Neural progenitor cell (in vitro differentiated cells): ENCODE results near the gene CAMKMT. TPM values are rescaled to one million over a fixed set of nuclear protein-coding genes. Genes with fewer than 3 reads are reported as not detected.
A peak's percentile ranks its signal among the peaks of the same experiment; 100 is the strongest.

Experiments
- DNase-seq: peaks from one replicate; pipeline ENCODE4 v3.0.0-alpha.2; 2016; ENCODE audit warnings: low spot score
- H2AFZ ChIP-seq: fragments of 200-600 bp; sonication (generic); replicated peaks from 2 replicates; pipeline ENCODE4 v1.6.1; 2016; ENCODE audit warnings: antibody characterized with exemption
- H3F3A ChIP-seq: fragments of 200-600 bp; sonication (generic); 2 replicates; pipeline ENCODE4 v1.6.1; 2016; ENCODE audit warnings: antibody characterized with exemption, low read depth
- H3K27ac ChIP-seq: fragments of 200-600 bp; sonication (generic); 2 replicates; pipeline ENCODE4 v1.5.1; 2016; ENCODE audit warnings: mild to moderate bottlenecking
- H3K27me3 ChIP-seq: fragments of 200-600 bp; sonication (generic); 2 replicates; pipeline ENCODE4 v1.6.1; 2016; ENCODE audit warnings: mild to moderate bottlenecking, moderate library complexity
- H3K36me3 ChIP-seq: fragments of 200-600 bp; sonication (generic); 2 replicates; pipeline ENCODE4 v1.5.1; 2016
- H3K4me1 ChIP-seq: fragments of 200-600 bp; sonication (generic); 2 replicates; pipeline ENCODE4 v1.6.1; 2016; ENCODE audit warnings: mixed run types
- H3K4me2 ChIP-seq: fragments of 200-600 bp; sonication (generic); 2 replicates; pipeline ENCODE4 v1.6.1; 2016
- H3K4me3 ChIP-seq: fragments of 200-600 bp; sonication (generic); 2 replicates; pipeline ENCODE4 v1.5.1; 2016
- H3K79me2 ChIP-seq: fragments of 200-600 bp; sonication (generic); 2 replicates; pipeline ENCODE4 v1.6.1; 2016; ENCODE audit warnings: low read depth
- H3K9ac ChIP-seq: fragments of 200-600 bp; sonication (generic); 2 replicates; pipeline ENCODE4 v1.6.1; 2016
- H3K9me3 ChIP-seq: fragments of 200-600 bp; sonication (generic); 2 replicates; pipeline ENCODE4 v1.5.1; 2016; ENCODE audit warnings: low read depth
- H4K20me1 ChIP-seq: fragments of 200-600 bp; sonication (generic); 2 replicates; pipeline ENCODE4 v1.6.1; 2016; ENCODE audit warnings: low read depth
- H3K27ac Mint-ChIP-seq: 3 replicates; pipeline ENCODE4 v1.8.0; 2021; ENCODE audit warnings: mixed read lengths
- H3K27me3 Mint-ChIP-seq: 2 replicates; pipeline ENCODE4 v1.8.0; 2022; ENCODE audit warnings: low read depth, mild to moderate bottlenecking, inconsistent platforms, moderate library complexity, mixed read lengths; ENCODE audit not compliant: insufficient read depth
- H3K36me3 Mint-ChIP-seq: 3 replicates; pipeline ENCODE4 v1.8.0; 2021; ENCODE audit warnings: mixed read lengths
- H3K4me1 Mint-ChIP-seq: 3 replicates; pipeline ENCODE4 v1.8.0; 2021; ENCODE audit warnings: mixed read lengths
- H3K4me3 Mint-ChIP-seq: 3 replicates; pipeline ENCODE4 v1.8.0; 2021; ENCODE audit warnings: mild to moderate bottlenecking, moderate library complexity, mixed read lengths
- H3K9me3 Mint-ChIP-seq: 3 replicates; pipeline ENCODE4 v1.8.0; 2020; ENCODE audit warnings: mixed read lengths
- EZH2 ChIP-seq: fragments of 200-600 bp; sonication (generic); IDR thresholded peaks from 2 replicates; pipeline ENCODE4 v1.6.1; 2017; ENCODE audit warnings: antibody characterized with exemption, mild to moderate bottlenecking, moderate library complexity
- EZH2phosphoT487 ChIP-seq: fragments of 200-600 bp; sonication (generic); IDR thresholded peaks from 2 replicates; pipeline ENCODE4 v1.6.1; 2017; ENCODE audit warnings: antibody characterized with exemption
- total RNA-seq: library from RNA; depleted of rRNA; stranded (reverse); fragments of >200 nt; gene quantifications from 2 replicates; pipeline ENCODE4 v1.2.3, GENCODE V29; 2015; ENCODE audit warnings: low replicate concordance
- TF ChIP-seq, protein P1 (sequence below): fragments of 200-600 bp; sonication (generic); IDR thresholded peaks from 2 replicates; pipeline ENCODE4 v1.5.1; 2017; ENCODE audit warnings: antibody characterized with exemption, mild to moderate bottlenecking

CAMKMT gene
- total RNA-seq, 1 donor from 2014 or later = 28.5 TPM

- Histone ChIP-seq H3K4me1 (peaks cover 12% of the 10 kb centered on the region), H3K36me3 (no peaks in the 10 kb centered on the region), H4K20me1 (no peaks in the 10 kb centered on the region), H3K9me3 (no peaks in the 10 kb centered on the region), H3K9ac (no peak overlapping the region), H3K4me2 (no peak overlapping the region), H3K79me2 (peaks cover 4% of the 10 kb centered on the region), H2AFZ (no peak overlapping the region), H3F3A (peaks cover 2% of the 10 kb centered on the region), H3K4me3 (no peak overlapping the region), H3K27ac (no peak overlapping the region), H3K27me3 (no peaks in the 10 kb centered on the region)
- no peak overlapping the region for H3K4me3 Mint-ChIP-seq
- no peaks in the 10 kb centered on the region for H3K36me3 Mint-ChIP-seq
- no peak for DNase-seq
- no peaks in the 10 kb centered on the region for H3K27me3 Mint-ChIP-seq
- no peak overlapping the region for H3K27ac Mint-ChIP-seq
- H3K4me1 Mint-ChIP-seq = no peaks in the 10 kb centered on the region
- peaks cover 3% of the 10 kb centered on the region for H3K9me3 Mint-ChIP-seq
- TF ChIP-seq EZH2phosphoT487 (no peak), EZH2 (no peak)
- TF ChIP-seq, protein P1, sequence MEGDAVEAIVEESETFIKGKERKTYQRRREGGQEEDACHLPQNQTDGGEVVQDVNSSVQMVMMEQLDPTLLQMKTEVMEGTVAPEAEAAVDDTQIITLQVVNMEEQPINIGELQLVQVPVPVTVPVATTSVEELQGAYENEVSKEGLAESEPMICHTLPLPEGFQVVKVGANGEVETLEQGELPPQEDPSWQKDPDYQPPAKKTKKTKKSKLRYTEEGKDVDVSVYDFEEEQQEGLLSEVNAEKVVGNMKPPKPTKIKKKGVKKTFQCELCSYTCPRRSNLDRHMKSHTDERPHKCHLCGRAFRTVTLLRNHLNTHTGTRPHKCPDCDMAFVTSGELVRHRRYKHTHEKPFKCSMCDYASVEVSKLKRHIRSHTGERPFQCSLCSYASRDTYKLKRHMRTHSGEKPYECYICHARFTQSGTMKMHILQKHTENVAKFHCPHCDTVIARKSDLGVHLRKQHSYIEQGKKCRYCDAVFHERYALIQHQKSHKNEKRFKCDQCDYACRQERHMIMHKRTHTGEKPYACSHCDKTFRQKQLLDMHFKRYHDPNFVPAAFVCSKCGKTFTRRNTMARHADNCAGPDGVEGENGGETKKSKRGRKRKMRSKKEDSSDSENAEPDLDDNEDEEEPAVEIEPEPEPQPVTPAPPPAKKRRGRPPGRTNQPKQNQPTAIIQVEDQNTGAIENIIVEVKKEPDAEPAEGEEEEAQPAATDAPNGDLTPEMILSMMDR = no peak
Measured at GRCh38 chr2:44537264-44537663, 175.5 kb downstream of the CAMKMT start.

- peak overlapping the region; percentile 88 for H3K27ac ChIP-seq
- H3K36me3 ChIP-seq = no peaks in the 10 kb centered on the region
- H3K4me2 ChIP-seq = peak overlapping the region; percentile 43
- peaks cover 47% of the 10 kb centered on the region for H3F3A ChIP-seq
- H3K79me2 ChIP-seq = peaks cover 18% of the 10 kb centered on the region
- H3K4me1 ChIP-seq = peaks cover 51% of the 10 kb centered on the region
- H3K9ac ChIP-seq = no peak overlapping the region
- H2AFZ ChIP-seq = no peak overlapping the region
- no peaks in the 10 kb centered on the region for H3K36me3 Mint-ChIP-seq
- H3K27ac Mint-ChIP-seq = peak overlapping the region; percentile 2
- DNase-seq = no peak
- no peaks in the 10 kb centered on the region for H4K20me1 ChIP-seq
- no peak overlapping the region for H3K4me3 Mint-ChIP-seq
- no peaks in the 10 kb centered on the region for H3K27me3 ChIP-seq
- H3K9me3 ChIP-seq = no peaks in the 10 kb centered on the region
- H3K4me3 ChIP-seq = no peak overlapping the region
- peaks cover 3% of the 10 kb centered on the region for H3K9me3 Mint-ChIP-seq
- peaks cover 36% of the 10 kb centered on the region for H3K4me1 Mint-ChIP-seq
- H3K27me3 Mint-ChIP-seq = no peaks in the 10 kb centered on the region
- TF ChIP-seq EZH2 (no peak), EZH2phosphoT487 (no peak)
- TF ChIP-seq, protein P1 = no peak
Measured at GRCh38 chr2:44542520-44542919, 180.8 kb downstream of the CAMKMT start.

DNA sequence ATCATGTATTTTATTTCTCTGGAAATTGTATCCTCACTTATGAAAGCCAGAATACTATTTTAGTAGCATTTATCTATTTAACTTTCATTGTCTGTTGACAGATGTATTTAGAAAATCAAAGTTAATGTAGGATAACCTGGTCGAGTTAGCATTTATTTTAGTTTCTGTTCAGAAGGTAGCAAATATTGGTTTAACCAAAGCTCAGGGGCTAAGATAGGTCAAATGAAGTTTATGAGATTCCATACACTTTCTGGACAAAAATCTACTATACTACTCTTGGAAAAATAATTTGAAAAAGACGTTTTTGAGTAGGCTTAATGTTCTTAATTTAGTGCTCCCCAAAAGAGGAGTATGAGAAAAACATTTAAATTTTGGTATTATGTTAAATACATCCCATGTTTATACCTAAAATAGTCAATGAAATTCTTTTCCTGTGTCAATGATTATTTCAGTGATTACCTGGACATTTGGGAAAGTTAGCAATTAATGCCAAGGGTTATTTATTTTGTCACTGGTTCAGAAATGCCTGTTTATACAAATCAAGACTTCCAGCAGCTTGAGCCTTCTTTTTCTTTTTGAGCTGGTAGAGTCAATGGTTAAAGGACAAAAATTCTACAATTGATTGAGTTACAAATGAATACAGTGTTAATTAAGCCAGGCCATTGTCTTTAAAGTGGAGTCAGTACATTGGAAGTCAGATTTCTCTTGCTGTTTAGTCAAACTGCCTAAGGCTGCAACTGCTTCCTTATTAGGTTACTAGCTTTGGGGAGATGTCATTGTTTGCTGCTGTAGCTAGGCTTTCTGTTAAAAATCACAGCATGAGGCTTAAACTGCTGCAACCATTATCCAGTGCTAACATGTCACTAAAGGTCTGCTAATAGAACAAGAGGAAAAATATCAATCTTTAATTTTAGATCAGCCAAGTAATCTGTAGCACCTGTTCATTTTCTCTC, 182.3 kb downstream of the CAMKMT start:
- Mint-ChIP-seq H3K9me3 (no peaks in the 10 kb centered on the region), H3K4me3 (peak overlapping the region; percentile 25), H3K27me3 (no peaks in the 10 kb centered on the region), H3K4me1 (peaks cover 48% of the 10 kb centered on the region), H3K36me3 (no peaks in the 10 kb centered on the region), H3K27ac (peak overlapping the region; percentile 99)
- H3K27me3 ChIP-seq = no peaks in the 10 kb centered on the region
- TF ChIP-seq EZH2phosphoT487 = no peak
- no peak for TF ChIP-seq EZH2
- TF ChIP-seq, protein P1 = no peak
- peak; percentile 79 for DNase-seq
- H3K4me1 ChIP-seq = peaks cover 66% of the 10 kb centered on the region
- H3K36me3 ChIP-seq = no peaks in the 10 kb centered on the region
- peaks cover 21% of the 10 kb centered on the region for H3K79me2 ChIP-seq
- H4K20me1 ChIP-seq = no peaks in the 10 kb centered on the region
- no peak overlapping the region for H2AFZ ChIP-seq
- H3F3A ChIP-seq = peaks cover 47% of the 10 kb centered on the region
- no peaks in the 10 kb centered on the region for H3K9me3 ChIP-seq
- no peak overlapping the region for H3K9ac ChIP-seq
- H3K27ac ChIP-seq = peak overlapping the region; percentile 88
- peak overlapping the region; percentile 26 for H3K4me3 ChIP-seq
- peak overlapping the region; percentile 76 for H3K4me2 ChIP-seq
